Activated CD8-positive, alpha-beta memory T cell treated with anti-CD3 and anti-CD28 coated beads, Interleukin-2, amount 10 ng/mL, durations not matched to agents 7 days and 5 days (primary cell): ENCODE data around the gene CFAP70. TPM values are rescaled to one million over a fixed set of nuclear protein-coding genes. Genes with fewer than 3 reads are reported as not detected.
"Not testable (repeated sequence)": the region's sequence is repeated elsewhere in the genome, so short reads cannot be mapped to it uniquely, and the experiment has no call there.

ENCODE experiments used
- ATAC-seq: fragments of 150-1000 bp; cut with Tn5 transposase; one replicate; pipeline ENCODE4 v1.10.0; 2021; ENCODE audit warnings: moderate library complexity
- CTCF ChIA-PET: fragments of 350-600 bp; sonication (Branson Sonifier 250); formaldehyde crosslinking; loops from one replicate; lab custom pipeline; 2021; ENCODE audit warnings: antibody characterized with exemption; lab: Charles Lee
- DNase-seq: peaks from one replicate; pipeline ENCODE4 v3.0.0-alpha.2; 2020
- H3K27ac Mint-ChIP-seq: one replicate; pipeline ENCODE4 v1.8.0; 2021; ENCODE audit warnings: mild to moderate bottlenecking, mixed read lengths
- H3K27me3 Mint-ChIP-seq: one replicate; pipeline ENCODE4 v1.8.0; 2021; ENCODE audit warnings: mixed read lengths
- H3K36me3 Mint-ChIP-seq: one replicate; pipeline ENCODE4 v1.8.0; 2021; ENCODE audit warnings: mild to moderate bottlenecking, mixed read lengths
- H3K4me1 Mint-ChIP-seq: one replicate; pipeline ENCODE4 v1.8.0; 2021; ENCODE audit warnings: mixed read lengths
- H3K4me3 Mint-ChIP-seq: one replicate; pipeline ENCODE4 v1.8.0; 2021; ENCODE audit warnings: mild to moderate bottlenecking, moderate library complexity, mixed read lengths
- H3K9me3 Mint-ChIP-seq: one replicate; pipeline ENCODE4 v1.8.0; 2022; ENCODE audit warnings: low read depth, mixed read lengths
- total RNA-seq, 2 experiments: library from RNA; stranded (reverse); gene quantifications; one replicate each; pipeline ENCODE4 v1.2.3, GENCODE V29; 2021

The CFAP70 gene
- total RNA-seq: under 1 TPM; 0.38 to 0.80 TPM

DNA sequence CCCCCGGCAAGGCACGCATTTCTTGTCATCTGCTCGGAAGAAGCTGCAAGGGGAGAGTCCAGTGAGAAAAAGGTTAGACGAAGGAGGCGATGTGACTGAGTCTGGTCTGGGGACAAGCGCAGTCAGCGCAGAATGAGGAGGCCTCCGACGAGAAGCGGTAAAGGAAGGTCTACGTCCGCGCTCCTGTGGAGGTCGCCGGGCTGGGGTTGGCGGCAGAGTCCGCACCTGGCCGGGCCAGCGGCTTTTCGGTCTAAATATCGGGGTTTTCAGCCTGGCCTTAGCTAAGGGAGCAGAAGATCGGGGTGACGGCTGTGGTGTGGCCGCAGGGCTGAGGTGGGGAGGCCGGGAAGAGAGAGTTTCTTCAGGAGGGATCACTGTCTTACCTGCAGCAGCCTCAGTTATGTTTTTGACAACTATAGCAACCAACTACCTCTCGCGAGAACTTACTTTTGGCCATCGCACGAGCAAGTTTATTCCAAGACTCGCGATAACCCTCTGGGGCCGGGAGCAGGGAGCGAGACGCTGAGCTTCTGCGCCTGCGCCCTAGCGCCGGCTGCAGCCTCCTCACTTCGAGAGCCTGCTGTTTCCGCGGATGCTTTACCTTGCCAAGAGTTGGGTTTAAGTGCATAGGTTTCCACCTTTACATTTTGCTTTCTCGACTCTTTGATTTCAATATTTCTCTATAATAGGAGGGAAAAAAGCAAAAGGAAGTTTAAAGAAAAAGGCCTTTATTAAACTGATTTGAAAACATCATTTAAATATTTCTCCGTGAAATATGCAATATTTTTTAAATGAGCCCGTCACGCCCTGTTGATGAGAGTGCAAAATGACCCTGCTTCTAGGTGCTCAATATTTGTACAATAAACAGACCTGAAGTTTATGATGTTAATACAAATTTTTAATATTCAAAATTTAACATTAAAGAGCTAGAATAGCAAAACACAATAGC is at the start of gene CFAP70:
TSS of gene CFAP70 (minus strand) at position 534 of the 949 bp plus-strand sequence. CDS start 4,068 bp downstream, outside the sequence.
- Mint-ChIP-seq H3K4me3 (peak within 1 kb of the TSS; percentile 89), H3K27ac (peak within 1 kb of the TSS; percentile 81), H3K9me3 (no peaks in the 10 kb centered on the region), H3K36me3 (peaks cover 3% of the 10 kb centered on the region), H3K27me3 (peaks cover 8% of the 10 kb centered on the region), H3K4me1 (peaks cover 16% of the 10 kb centered on the region)
- peak; percentile 97 for DNase-seq
- CTCF ChIA-PET: interaction anchor here (0.6 to 2.0 kb wide), 8 partner anchors 9 to 285 kb away, joined by 3 to 8 read pairs (median 4); partner anchors contain the start of gene DNAJC9
- ATAC-seq: peak; percentile 99

DNA sequence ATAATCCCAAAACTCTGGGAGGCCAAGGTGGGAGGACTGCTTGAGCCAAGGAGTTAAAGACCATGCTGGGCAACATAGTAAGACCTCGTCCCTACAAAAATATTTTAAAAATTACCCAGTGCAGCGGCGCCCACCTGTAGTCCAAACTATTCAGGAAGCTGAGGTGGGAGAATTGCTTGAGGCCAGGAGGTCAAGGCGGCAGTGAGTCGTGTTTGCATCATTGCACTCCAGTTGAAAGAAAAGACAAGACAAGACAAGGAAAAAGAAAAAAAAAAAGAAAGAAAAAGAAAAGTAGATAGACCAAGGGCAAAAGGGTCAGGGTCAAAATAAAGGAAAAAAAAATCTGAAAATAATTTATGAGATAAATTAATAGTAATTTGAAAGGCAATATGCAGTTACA is 49.4 kb upstream of the CFAP70 start:
- no peaks in the 10 kb centered on the region for H3K27me3 Mint-ChIP-seq
- H3K36me3 Mint-ChIP-seq: peaks cover 28% of the 10 kb centered on the region
- CTCF ChIA-PET: interaction anchor here (0.7 kb wide), 1 partner anchor 1044 kb away, joined by 3 read pairs; no protein-coding TSS in a partner anchor
- H3K9me3 Mint-ChIP-seq: no peaks in the 10 kb centered on the region
- no peak overlapping the region for H3K27ac Mint-ChIP-seq
- ATAC-seq (no peak), DNase-seq (no peak)
- no peak overlapping the region for H3K4me3 Mint-ChIP-seq
- H3K4me1 Mint-ChIP-seq: peaks cover 41% of the 10 kb centered on the region

DNA sequence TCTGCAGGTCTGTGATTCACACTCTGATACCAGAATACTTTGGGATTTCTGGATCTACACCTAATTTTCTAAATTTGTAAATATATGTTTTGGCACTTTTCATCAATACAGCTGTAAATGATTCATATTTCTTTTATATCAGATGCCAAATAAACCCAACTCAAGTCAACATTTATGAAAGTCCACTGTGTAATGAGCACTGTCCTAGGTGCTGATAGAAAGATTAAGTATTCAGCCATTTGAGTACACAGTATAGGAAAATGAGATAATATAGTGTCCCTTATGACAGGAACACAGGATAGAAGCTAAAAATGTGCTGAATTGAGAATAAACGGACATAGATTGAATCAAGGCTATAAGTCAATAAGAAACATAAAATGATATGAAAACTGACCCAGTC is 48.8 kb upstream of the CFAP70 start:
- ATAC-seq (no peak), DNase-seq (no peak)
- H3K4me3 Mint-ChIP-seq: no peak overlapping the region
- H3K36me3 Mint-ChIP-seq: peaks cover 29% of the 10 kb centered on the region
- H3K4me1 Mint-ChIP-seq: peaks cover 37% of the 10 kb centered on the region
- H3K27ac Mint-ChIP-seq: no peak overlapping the region
- no peaks in the 10 kb centered on the region for H3K9me3 Mint-ChIP-seq
- CTCF ChIA-PET: interaction anchor here (0.6 to 1.5 kb wide), 3 partner anchors 16 to 1043 kb away, joined by 3 read pairs; no protein-coding TSS in a partner anchor
- H3K27me3 Mint-ChIP-seq: no peaks in the 10 kb centered on the region

DNA sequence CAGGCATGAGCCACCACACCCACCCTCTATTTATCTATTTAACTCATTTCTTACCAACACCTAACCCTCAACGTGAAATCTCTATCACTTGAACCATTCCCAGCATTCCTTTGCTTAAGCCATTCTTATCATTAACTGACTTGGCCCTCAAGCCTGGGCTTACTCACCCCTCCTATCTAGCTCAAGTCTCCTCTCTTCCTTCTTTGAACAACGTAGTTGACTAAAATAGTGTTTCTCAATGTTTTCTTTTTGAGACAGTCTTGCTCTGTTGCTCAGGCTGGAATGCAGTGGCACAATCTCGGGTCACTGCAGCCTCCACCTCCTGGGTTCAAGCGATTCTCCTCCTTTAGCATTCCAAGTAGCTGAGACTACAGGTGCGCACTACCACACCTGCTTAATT is 48.2 kb upstream of the CFAP70 start:
- no peaks in the 10 kb centered on the region for H3K27me3 Mint-ChIP-seq
- no peak for ATAC-seq
- peaks cover 31% of the 10 kb centered on the region for H3K36me3 Mint-ChIP-seq
- H3K4me3 Mint-ChIP-seq: no peak overlapping the region
- no peak overlapping the region for H3K27ac Mint-ChIP-seq
- peaks cover 33% of the 10 kb centered on the region for H3K4me1 Mint-ChIP-seq
- no peak for DNase-seq
- CTCF ChIA-PET: interaction anchor here (0.6 to 1.5 kb wide), 3 partner anchors 15 to 179 kb away, joined by 3 read pairs; no protein-coding TSS in a partner anchor
- H3K9me3 Mint-ChIP-seq: no peaks in the 10 kb centered on the region

DNA sequence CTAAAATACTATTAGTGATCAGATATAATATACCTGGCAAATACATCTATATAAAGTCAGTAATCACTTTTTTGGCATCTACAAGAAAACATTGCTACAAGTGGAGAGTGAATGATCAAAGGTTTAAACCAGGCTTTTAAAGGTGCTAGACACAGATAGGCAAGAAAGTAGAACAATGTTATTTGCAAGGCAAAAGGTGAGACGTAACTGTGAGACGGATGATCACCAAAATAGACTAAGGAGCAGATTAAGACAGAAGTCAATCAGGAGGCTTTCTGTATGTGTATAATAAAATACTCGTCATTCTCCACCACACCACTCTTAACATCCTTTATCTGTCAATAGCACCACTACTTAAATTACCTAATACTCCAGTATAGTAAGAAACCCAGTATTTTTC is 46.9 kb upstream of the CFAP70 start:
- DNase-seq (no peak), ATAC-seq (no peak)
- Mint-ChIP-seq H3K4me3 (no peak overlapping the region), H3K27ac (no peak overlapping the region), H3K36me3 (peaks cover 27% of the 10 kb centered on the region), H3K27me3 (no peaks in the 10 kb centered on the region), H3K4me1 (peaks cover 22% of the 10 kb centered on the region), H3K9me3 (no peaks in the 10 kb centered on the region)
- CTCF ChIA-PET: no interaction called here

DNA sequence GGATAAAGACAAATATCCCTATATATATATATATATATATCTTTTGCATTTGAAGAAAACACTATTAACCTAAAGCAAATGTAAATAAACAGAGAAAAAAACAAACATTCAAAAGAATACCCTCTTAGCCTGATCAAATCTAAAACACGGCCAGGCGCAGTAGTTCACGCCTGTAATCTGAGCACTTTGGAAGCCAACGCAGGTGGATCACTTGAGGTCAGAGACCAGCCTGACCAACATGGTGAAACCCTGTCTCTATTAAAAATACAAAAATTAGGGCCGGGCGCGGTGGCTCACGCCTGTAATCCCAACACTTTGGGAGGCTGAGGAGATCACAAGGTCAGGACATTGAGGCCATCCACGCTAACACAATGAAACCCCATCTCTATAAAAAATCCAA is 46.0 kb upstream of the CFAP70 start:
- CTCF ChIA-PET: no interaction called here
- no peak for DNase-seq
- Mint-ChIP-seq H3K27ac (no peak overlapping the region), H3K27me3 (no peaks in the 10 kb centered on the region), H3K9me3 (no peaks in the 10 kb centered on the region), H3K4me3 (no peak overlapping the region), H3K4me1 (peaks cover 17% of the 10 kb centered on the region), H3K36me3 (peaks cover 25% of the 10 kb centered on the region)
- no peak for ATAC-seq

DNA sequence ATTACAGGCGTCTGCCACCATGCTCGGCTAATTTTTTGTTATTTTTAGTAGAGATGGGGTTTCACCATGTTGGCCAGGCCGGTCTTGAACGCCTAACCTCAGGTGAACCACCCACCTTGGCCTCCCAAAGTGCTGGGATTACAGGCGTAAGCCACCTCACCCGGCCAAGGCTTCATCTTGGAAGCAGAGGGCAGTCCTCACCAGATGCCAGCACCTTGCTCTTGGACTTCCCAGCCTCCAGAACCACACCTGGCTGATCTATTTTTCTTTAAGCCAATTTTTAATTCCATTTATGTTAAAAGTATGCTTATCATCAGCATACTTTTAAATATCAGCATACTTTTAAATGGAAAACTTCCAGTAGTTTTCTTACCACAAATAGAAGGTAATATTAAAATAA is 43.0 kb upstream of the CFAP70 start:
- DNase-seq (no peak), ATAC-seq (no peak)
- H3K4me1 Mint-ChIP-seq: peaks cover 2% of the 10 kb centered on the region
- peaks cover 24% of the 10 kb centered on the region for H3K36me3 Mint-ChIP-seq
- CTCF ChIA-PET: interaction anchor here (1.5 kb wide), 1 partner anchor 22 kb away, joined by 3 read pairs; no protein-coding TSS in a partner anchor
- H3K9me3 Mint-ChIP-seq: no peaks in the 10 kb centered on the region
- H3K4me3 Mint-ChIP-seq: no peak overlapping the region
- H3K27me3 Mint-ChIP-seq: no peaks in the 10 kb centered on the region
- no peak overlapping the region for H3K27ac Mint-ChIP-seq

DNA sequence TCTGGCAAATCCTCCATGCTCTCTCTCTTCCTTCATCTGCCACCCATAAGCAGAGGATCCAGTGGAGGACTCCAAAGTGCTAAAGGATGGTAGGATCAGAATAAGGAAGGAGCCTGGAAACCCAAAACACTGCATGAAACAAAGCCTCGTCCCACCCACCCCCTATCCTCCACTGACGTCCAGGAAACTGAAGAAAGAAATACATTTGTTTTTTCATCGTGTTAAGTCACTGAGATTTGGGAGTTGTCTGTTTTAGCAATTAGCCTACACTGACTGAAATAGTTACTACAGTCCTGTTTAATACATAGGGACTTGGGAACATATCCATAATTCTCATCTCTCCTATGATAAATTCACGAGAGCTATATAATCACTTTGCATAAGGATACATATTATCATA is 40.4 kb upstream of the CFAP70 start:
- ATAC-seq (no peak), DNase-seq (no peak)
- CTCF ChIA-PET: interaction anchor here (2.0 kb wide), 1 partner anchor 136 kb away, joined by 4 read pairs; no protein-coding TSS in a partner anchor
- Mint-ChIP-seq H3K27ac (no peak overlapping the region), H3K4me1 (no peaks in the 10 kb centered on the region), H3K36me3 (peaks cover 38% of the 10 kb centered on the region), H3K4me3 (no peak overlapping the region), H3K27me3 (no peaks in the 10 kb centered on the region), H3K9me3 (no peaks in the 10 kb centered on the region)

DNA sequence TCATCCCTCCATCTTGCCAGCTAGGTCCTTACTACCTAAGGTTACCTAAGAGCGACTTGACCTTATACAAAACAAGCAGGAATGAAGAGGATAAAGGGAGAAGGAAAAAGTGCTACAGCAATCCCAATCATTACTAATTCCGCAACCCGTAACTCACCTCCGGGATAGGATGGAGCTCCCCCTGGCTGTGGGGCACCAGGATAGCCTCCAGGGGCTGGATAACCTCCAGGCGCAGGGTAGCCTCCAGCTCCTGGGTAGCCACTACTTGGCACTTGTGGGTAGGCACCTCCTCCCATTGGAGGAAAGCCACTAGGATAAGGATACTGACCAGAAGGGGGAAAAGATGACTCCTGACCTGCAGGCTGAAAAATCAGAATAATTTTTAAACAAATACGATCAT is 39.4 kb upstream of the CFAP70 start:
- CTCF ChIA-PET: interaction anchor here (0.6 to 2.0 kb wide), 2 partner anchors 53 to 135 kb away, joined by 3 to 4 read pairs; no protein-coding TSS in a partner anchor
- H3K36me3 Mint-ChIP-seq: peaks cover 42% of the 10 kb centered on the region

DNA sequence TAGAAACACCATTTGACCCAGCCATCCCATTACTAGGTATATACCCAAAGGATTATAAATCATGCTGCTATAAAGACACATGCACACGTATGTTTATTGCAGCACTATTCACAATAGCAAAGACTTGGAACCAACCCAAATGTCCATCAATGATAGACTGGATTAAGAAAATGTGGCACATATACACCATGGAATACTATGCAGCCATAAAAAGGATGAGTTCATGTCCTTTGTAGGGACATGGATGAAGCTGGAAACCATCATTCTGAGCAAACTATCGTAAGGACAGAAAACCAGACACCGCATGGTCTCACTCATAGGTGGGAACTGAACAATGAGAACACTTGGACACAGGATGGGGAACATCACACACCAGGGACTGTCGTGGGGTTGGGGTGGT is 35.7 kb upstream of the CFAP70 start:
- peaks cover 47% of the 10 kb centered on the region for H3K36me3 Mint-ChIP-seq
- H3K27ac Mint-ChIP-seq, ATAC-seq, DNase-seq, H3K4me1 Mint-ChIP-seq, CTCF ChIA-PET, H3K9me3 Mint-ChIP-seq, H3K4me3 Mint-ChIP-seq, H3K27me3 Mint-ChIP-seq: not testable (repeated sequence)

More for the DNA sequence above, 39.4 kb upstream of the CFAP70 start:
- Mint-ChIP-seq H3K27me3 (no peaks in the 10 kb centered on the region), H3K9me3 (no peaks in the 10 kb centered on the region), H3K27ac (no peak overlapping the region), H3K4me3 (no peak overlapping the region), H3K4me1 (no peaks in the 10 kb centered on the region)
- ATAC-seq (no peak), DNase-seq (no peak)

DNA sequence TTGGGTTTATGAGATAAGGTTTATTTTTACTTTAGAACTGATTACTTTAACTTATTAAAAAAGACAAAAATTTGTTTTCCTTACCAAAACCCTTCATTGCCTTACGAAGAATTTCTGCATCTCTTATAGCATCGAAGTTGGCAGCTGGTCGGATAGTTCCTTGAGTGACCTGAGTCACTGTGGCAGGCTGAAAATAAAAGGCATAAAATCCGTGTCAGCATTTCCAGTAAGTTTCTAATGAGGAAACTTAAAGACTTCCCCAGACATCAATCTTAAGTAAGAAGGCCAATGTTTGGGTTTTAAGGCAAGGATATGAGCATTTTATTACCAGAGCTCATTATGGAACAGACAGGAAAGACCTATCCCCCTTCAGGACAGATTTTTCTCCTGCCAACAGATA is 29.6 kb upstream of the CFAP70 start:
- no peaks in the 10 kb centered on the region for H3K27me3 Mint-ChIP-seq
- no peak overlapping the region for H3K4me3 Mint-ChIP-seq
- CTCF ChIA-PET: no interaction called here
- H3K4me1 Mint-ChIP-seq: no peaks in the 10 kb centered on the region
- ATAC-seq (no peak), DNase-seq (no peak)
- peaks cover 48% of the 10 kb centered on the region for H3K36me3 Mint-ChIP-seq
- no peak overlapping the region for H3K27ac Mint-ChIP-seq
- H3K9me3 Mint-ChIP-seq: no peaks in the 10 kb centered on the region

DNA sequence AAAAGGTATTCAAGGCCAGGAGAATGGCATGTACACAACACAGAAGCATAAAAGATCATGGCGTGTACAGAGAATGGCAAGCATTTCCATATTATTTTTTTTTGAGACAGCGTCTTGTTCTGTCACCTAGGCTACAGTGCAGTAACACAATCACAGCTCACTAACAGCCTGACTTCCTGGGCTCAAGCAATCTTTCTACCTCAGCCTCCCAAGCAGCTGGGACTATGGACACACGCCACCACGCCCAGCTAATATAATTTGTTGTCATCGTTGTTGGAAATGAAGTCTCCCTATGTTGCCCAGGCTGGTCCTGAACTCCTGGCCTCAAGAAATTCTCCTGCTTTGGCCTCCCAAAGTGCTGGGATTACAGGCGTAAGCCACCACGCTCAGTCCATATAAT is 27.9 kb upstream of the CFAP70 start:
- Mint-ChIP-seq H3K4me3 (no peak overlapping the region), H3K36me3 (peaks cover 51% of the 10 kb centered on the region), H3K4me1 (no peaks in the 10 kb centered on the region), H3K27me3 (no peaks in the 10 kb centered on the region), H3K9me3 (no peaks in the 10 kb centered on the region), H3K27ac (no peak overlapping the region)
- ATAC-seq: no peak
- DNase-seq: no peak
- CTCF ChIA-PET: no interaction called here

DNA sequence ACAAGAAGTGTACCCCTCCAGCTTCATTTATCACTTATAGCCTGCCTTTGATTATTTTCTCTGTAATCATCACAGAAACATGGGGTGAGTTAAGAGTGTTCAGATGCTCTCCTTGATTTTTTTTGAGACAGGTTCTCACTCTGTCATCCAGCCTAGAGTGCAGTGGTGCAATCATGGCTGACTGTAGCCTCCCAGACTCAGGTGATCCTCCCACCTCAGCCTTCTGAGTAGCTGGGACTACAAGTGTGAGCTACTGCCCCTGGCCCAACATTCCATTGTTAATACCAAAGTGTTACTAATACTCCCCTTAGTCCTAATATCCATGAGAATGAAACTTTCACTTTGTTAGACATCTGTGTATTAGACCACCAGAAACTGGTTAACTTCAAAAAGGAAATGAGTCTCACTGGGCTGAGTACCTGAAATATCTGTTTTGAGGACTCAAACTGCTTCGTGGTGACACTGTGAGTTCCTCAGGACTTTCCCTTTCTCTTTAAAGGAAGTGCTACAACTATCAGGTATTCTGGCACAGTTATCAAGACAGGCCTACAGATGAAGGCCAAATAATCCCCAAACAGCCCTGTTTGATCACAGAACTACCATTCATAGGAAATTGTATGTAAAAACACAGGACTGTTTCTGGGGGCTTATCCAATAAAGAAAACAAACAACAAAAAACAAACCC is 20.5 kb upstream of the CFAP70 start:
- Mint-ChIP-seq H3K36me3 (peaks cover 49% of the 10 kb centered on the region), H3K4me1 (peaks cover 17% of the 10 kb centered on the region), H3K9me3 (no peaks in the 10 kb centered on the region), H3K4me3 (no peak overlapping the region), H3K27ac (peak overlapping the region; percentile 71), H3K27me3 (no peaks in the 10 kb centered on the region)
- CTCF ChIA-PET: interaction anchor here (1.0 to 3.0 kb wide), 2 partner anchors 20 to 22 kb away, joined by 3 to 8 read pairs; partner anchors contain the start of gene CFAP70
- no peak for DNase-seq
- peak; percentile 72 for ATAC-seq
